OCI-LY1 (cell line): ENCODE data around the gene TET3.

Experiments used
- H2AFZ ChIP-seq: fragments of 200-600 bp; sonication (generic), shearing (Covaris generic); 2 replicates; pipeline ENCODE4 v1.6.0; 2014; ENCODE audit warnings: antibody characterized with exemption, mild to moderate bottlenecking, low read length
- H3F3A ChIP-seq: fragments of 200-600 bp; sonication (generic), shearing (Covaris generic); 2 replicates; pipeline ENCODE4 v1.6.0; 2014; ENCODE audit warnings: mild to moderate bottlenecking, antibody characterized with exemption, low read length, moderate library complexity; ENCODE audit not compliant: insufficient read depth
- H3K27ac ChIP-seq: fragments of 200-600 bp; sonication (generic); 2 replicates; pipeline ENCODE4 v1.5.1; 2014; ENCODE audit warnings: low read length, mixed run types, mild to moderate bottlenecking, low read depth; ENCODE audit not compliant: poor library complexity, severe bottlenecking
- H3K27me3 ChIP-seq: fragments of 200-600 bp; sonication (generic); 2 replicates; pipeline ENCODE4 v1.6.0; 2014; ENCODE audit warnings: antibody characterized with exemption, mild to moderate bottlenecking, low read length, moderate library complexity; ENCODE audit not compliant: insufficient read depth
- H3K36me3 ChIP-seq: fragments of 200-600 bp; sonication (generic); 2 replicates; pipeline ENCODE4 v1.6.1; 2014; ENCODE audit warnings: mild to moderate bottlenecking, antibody characterized with exemption, low read length, moderate library complexity, mixed read lengths; ENCODE audit not compliant: insufficient read depth
- H3K4me1 ChIP-seq: fragments of 200-600 bp; sonication (generic); 2 replicates; pipeline ENCODE4 v1.5.1; 2014; ENCODE audit warnings: mild to moderate bottlenecking, low read length, moderate library complexity; ENCODE audit not compliant: insufficient read depth, severe bottlenecking
- H3K4me2 ChIP-seq: fragments of 200-600 bp; sonication (generic), shearing (Covaris generic); 2 replicates; pipeline ENCODE4 v1.6.1; 2014; ENCODE audit warnings: low read length
- H3K4me3 ChIP-seq: fragments of 200-600 bp; sonication (generic); 2 replicates; pipeline ENCODE4 v1.5.1; 2014; ENCODE audit warnings: low read length, low read depth, mild to moderate bottlenecking, mixed read lengths; ENCODE audit not compliant: poor library complexity, severe bottlenecking
- H3K79me2 ChIP-seq: fragments of 200-600 bp; shearing (Covaris generic); 2 replicates; pipeline ENCODE4 v1.6.1; 2016; ENCODE audit warnings: mixed run types, low read length, mixed read lengths; ENCODE audit not compliant: insufficient read depth
- H3K9ac ChIP-seq: fragments of 200-600 bp; sonication (generic), shearing (Covaris generic); 2 replicates; pipeline ENCODE4 v1.6.1; 2014; ENCODE audit warnings: mild to moderate bottlenecking, low read length, mixed read lengths
- H3K9me2 ChIP-seq: fragments of 200-600 bp; sonication (generic), shearing (Covaris generic); 2 replicates; pipeline ENCODE4 v1.6.1; 2014; ENCODE audit warnings: low read depth, mild to moderate bottlenecking, low read length, mixed read lengths
- H3K9me3 ChIP-seq: fragments of 200-600 bp; shearing (Covaris generic); 2 replicates; pipeline ENCODE4 v1.6.1; 2014; ENCODE audit warnings: low read length, mixed read lengths
- H4K20me1 ChIP-seq: fragments of 200-600 bp; sonication (generic), shearing (Covaris generic); 2 replicates; pipeline ENCODE4 v1.6.0; 2016; ENCODE audit warnings: mild to moderate bottlenecking, low read length; ENCODE audit not compliant: insufficient read depth
- EZH2 ChIP-seq: fragments of 200-600 bp; sonication (generic), shearing (Covaris generic); IDR thresholded peaks from 2 replicates; pipeline ENCODE4 v1.8.0; 2017; ENCODE audit warnings: borderline replicate concordance, mixed run types, mild to moderate bottlenecking, antibody characterized with exemption, low read length, moderate library complexity, mixed read lengths
- TF ChIP-seq, protein P1 (sequence below): fragments of 200-600 bp; sonication (generic), shearing (Covaris generic); IDR thresholded peaks from 2 replicates; pipeline ENCODE4 v1.5.1; 2017; ENCODE audit warnings: mild to moderate bottlenecking, antibody characterized with exemption, low read length, moderate library complexity, mixed read lengths

Gene TET3

DNA sequence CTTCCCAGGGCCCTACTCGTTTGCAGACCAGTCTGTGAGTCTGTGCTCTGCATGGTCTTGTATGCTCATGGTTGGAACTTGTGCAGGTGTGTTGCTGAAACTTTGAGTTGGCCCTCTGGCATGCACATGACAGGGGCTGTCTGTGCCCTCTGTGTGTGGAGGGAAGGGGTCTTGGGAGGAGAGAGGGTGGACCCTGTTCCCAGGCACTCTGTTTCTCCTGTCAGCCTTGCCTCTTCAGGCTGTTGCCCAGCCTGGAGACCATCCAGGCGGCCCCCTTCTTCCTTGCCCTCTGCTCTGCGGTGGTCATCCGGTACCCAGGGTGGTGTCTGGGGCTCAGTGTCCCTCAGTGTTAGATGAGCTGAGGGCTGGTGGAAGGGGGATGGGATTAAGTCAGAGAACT lies 39.5 kb downstream of the TET3 start:
- Histone ChIP-seq H3K36me3 (no peaks in the 10 kb centered on the region; the same call in 1 of the 2 replicates), H3K79me2 (no peaks in the 10 kb centered on the region), H3K9ac (no peak overlapping the region), H3K4me1 (peaks cover 33% of the 10 kb centered on the region), H3K4me2 (no peak overlapping the region), H3F3A (no peaks in the 10 kb centered on the region), H3K9me2 (no peaks in the 10 kb centered on the region), H3K9me3 (0 out of 2 replicates have a peak, but pooled peaks cover 7% of the 10 kb centered on the region), H2AFZ (no peak overlapping the region), H3K27me3 (no peaks in the 10 kb centered on the region), H4K20me1 (no peaks in the 10 kb centered on the region), H3K27ac (no peak overlapping the region), H3K4me3 (no peak overlapping the region)
- no peak for TF ChIP-seq EZH2
- TF ChIP-seq, protein P1, sequence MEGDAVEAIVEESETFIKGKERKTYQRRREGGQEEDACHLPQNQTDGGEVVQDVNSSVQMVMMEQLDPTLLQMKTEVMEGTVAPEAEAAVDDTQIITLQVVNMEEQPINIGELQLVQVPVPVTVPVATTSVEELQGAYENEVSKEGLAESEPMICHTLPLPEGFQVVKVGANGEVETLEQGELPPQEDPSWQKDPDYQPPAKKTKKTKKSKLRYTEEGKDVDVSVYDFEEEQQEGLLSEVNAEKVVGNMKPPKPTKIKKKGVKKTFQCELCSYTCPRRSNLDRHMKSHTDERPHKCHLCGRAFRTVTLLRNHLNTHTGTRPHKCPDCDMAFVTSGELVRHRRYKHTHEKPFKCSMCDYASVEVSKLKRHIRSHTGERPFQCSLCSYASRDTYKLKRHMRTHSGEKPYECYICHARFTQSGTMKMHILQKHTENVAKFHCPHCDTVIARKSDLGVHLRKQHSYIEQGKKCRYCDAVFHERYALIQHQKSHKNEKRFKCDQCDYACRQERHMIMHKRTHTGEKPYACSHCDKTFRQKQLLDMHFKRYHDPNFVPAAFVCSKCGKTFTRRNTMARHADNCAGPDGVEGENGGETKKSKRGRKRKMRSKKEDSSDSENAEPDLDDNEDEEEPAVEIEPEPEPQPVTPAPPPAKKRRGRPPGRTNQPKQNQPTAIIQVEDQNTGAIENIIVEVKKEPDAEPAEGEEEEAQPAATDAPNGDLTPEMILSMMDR: no peak

DNA sequence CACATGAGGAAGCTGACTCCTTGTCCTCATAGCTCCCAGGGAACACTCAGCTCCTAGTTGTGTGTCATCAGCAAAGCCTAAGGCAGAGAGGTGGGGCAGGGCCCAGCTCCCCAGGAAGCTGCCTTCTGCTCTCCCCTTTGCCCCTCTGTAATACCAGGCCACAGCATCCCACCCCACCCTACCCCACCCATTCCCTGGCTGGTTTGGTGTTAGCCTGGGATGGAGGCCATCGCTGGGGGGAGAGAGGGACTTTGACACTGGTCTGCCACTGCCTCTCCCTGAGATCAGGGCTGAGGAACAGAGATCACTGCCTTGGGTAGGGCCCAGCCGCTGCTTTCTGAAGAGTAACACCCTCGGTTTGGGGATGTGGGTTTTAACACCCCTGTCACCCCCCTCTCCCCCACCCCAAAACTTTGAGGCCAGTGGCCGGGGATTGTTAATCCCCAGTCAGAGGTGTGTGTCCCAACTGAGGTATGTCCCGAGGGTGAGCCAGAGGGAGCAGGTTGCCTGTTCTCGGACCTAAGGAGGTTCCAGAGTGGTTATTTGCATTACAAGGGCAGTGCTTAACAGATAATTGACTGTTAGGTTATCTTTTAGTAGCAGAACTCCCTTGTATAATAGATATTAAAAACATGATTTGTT lies 41.4 kb downstream of the TET3 start:
- no peaks in the 10 kb centered on the region for H3K27me3 ChIP-seq
- no peaks in the 10 kb centered on the region for H3F3A ChIP-seq
- no peak overlapping the region for H3K27ac ChIP-seq
- peak overlapping the region; percentile 28; the same call in 1 of the 2 replicates for H3K4me2 ChIP-seq
- TF ChIP-seq EZH2: no peak
- TF ChIP-seq, protein P1: no peak
- H3K4me3 ChIP-seq: no peak overlapping the region
- no peak overlapping the region for H3K9ac ChIP-seq
- H2AFZ ChIP-seq: no peak overlapping the region
- no peaks in the 10 kb centered on the region; the same call in 1 of the 2 replicates for H3K36me3 ChIP-seq
- no peaks in the 10 kb centered on the region for H3K79me2 ChIP-seq
- no peaks in the 10 kb centered on the region for H3K9me2 ChIP-seq
- H3K9me3 ChIP-seq: 0 out of 2 replicates have a peak, but pooled peaks cover 7% of the 10 kb centered on the region
- H3K4me1 ChIP-seq: peaks cover 30% of the 10 kb centered on the region
- no peaks in the 10 kb centered on the region for H4K20me1 ChIP-seq

DNA sequence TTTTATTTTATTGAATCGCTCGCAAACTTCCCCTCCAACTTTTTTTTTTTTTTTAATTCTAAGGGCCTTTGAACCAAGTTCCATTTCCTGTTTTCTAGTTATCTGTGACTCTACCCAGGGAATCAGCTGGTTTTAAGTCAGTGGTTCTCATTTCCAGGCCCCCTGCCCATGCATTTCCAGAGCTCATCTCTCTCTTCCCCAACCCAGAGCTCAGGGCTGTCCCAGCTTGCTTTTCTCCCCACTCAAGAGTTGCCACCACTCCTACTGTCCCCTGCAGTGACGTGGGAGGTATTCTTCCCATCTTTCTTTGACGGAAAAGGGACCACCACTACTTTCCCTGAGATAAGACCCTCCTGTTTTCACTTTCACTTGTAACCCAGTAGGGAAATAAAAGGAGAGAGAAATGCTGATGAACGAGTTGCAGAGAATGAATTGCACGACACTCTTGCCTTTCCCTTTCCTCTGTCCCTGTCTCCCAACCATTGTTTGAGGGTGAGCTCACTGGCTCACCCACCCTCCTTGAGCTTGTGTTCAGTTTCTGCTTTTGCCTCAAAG lies 42.1 kb downstream of the TET3 start:
- Histone ChIP-seq H4K20me1 (no peaks in the 10 kb centered on the region), H3K4me3 (no peak overlapping the region), H2AFZ (no peak overlapping the region), H3K9ac (no peak overlapping the region), H3K79me2 (no peaks in the 10 kb centered on the region), H3K4me2 (no peak overlapping the region), H3K9me2 (no peaks in the 10 kb centered on the region), H3F3A (no peaks in the 10 kb centered on the region), H3K4me1 (peaks cover 30% of the 10 kb centered on the region), H3K9me3 (0 out of 2 replicates have a peak, but pooled peaks cover 7% of the 10 kb centered on the region), H3K27ac (no peak overlapping the region), H3K27me3 (no peaks in the 10 kb centered on the region), H3K36me3 (no peaks in the 10 kb centered on the region; the same call in 1 of the 2 replicates)
- TF ChIP-seq, protein P1: no peak
- TF ChIP-seq EZH2: no peak
